ENCODE measurements around the gene MYO1F.

MYO1F gene

DNA sequence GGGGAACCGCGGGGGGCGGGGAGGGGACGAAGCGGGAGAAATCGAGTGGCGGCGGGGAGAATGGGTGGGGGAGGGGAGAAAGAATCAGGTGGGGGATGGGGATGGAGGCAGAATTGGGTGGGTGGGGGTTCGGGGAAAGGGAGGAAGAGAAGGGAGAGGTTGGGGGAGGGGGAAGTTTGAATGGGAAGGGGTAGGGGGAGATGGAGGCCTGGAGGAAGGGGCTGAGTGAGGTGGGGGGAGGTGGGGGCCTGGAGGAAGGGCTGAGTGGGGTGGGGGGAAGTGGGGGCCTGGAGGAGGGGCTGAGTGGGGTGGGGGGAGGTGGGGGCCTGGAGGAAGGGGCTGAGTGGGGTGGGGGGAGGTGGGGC is 33.7 kb upstream of the MYO1F start:
- no peak for TF ChIP-seq CTCF (conservative IDR thresholded peaks at IDR 0.05; ENCODE audit: low read depth)
- CTCF ChIA-PET = no interaction called here
- POLR2A ChIA-PET (ENCODE audit: low non-redundant PET) = no interaction called here
- H3K27ac ChIP-seq = no peak overlapping the region
- DNase-seq (ENCODE audit: low spot score) = no peak

- TF ChIP-seq CTCF (conservative IDR thresholded peaks at IDR 0.05; ENCODE audit: low read depth) = no peak
- no peak within 1 kb of the TSS for H3K27ac ChIP-seq
- POLR2A ChIA-PET (ENCODE audit: low non-redundant PET) = no interaction called here
- DNase-seq (ENCODE audit: low spot score) = no peak
- CTCF ChIA-PET = no interaction called here
Measured at GRCh38 chr19:8610041-8610935, 33.0 kb upstream of the MYO1F start, which contains the start of gene ADAMTS10. TSS of gene ADAMTS10 (minus strand) at chr19:8610715. CDS start at chr19:8605710, 5,005 bp downstream.

DNA sequence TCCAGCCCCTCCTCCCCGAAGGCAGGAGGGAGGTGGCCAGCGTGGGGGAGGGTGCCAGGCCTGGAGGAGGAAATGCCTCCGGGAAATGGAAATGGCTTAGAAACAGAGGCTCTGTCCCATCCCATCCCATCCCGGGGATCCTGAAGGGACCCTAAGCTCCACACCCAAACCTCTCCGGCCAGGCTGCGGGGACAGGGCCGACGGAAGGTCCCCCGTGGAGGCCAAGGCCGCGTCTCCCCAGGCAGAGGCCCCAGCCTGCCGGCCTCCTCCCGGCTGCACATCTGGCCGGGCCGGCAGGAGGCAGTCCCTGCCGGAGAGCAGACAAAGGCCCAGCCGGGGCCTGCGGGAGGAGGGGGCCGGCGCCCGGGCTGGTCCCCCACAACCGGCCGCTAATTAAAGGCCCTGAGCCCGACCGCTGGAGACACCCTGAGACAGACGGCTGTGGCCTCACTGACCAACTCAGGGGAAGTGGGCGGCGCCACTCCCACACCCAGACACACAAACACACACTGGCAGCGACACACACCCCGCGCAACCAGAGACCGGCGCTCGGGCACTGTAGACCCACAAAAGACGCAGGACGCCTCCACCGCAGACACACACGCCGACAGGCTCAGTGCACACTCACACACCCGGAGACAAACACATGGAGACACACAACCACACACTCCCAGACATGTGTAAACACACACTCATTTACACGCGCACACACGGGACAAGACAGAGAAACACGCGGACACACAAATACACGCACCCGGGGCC is 32.2 kb upstream of the MYO1F start:
- no peak for TF ChIP-seq CTCF (conservative IDR thresholded peaks at IDR 0.05; ENCODE audit: low read depth)
- H3K27ac ChIP-seq = no peak overlapping the region
- CTCF ChIA-PET = no interaction called here
- DNase-seq (ENCODE audit: low spot score) = no peak
- POLR2A ChIA-PET (ENCODE audit: low non-redundant PET) = no interaction called here

- no peak for TF ChIP-seq CTCF (conservative IDR thresholded peaks at IDR 0.05; ENCODE audit: low read depth)
- POLR2A ChIA-PET (ENCODE audit: low non-redundant PET) = no interaction called here
- H3K27ac ChIP-seq = no peak overlapping the region
- no peak for DNase-seq (ENCODE audit: low spot score)
- CTCF ChIA-PET = no interaction called here
Measured at GRCh38 chr19:8608941-8609278, 31.7 kb upstream of the MYO1F start.

- no peak for TF ChIP-seq CTCF (conservative IDR thresholded peaks at IDR 0.05; ENCODE audit: low read depth)
- POLR2A ChIA-PET (ENCODE audit: low non-redundant PET) = no interaction called here
- no peak for DNase-seq (ENCODE audit: low spot score)
- no peak overlapping the region for H3K27ac ChIP-seq
- CTCF ChIA-PET = interaction anchor here (0.7 kb wide), 2 partner anchors 15 to 26 kb away, joined by 3 to 4 read pairs; no protein-coding TSS in a partner anchor
Measured at GRCh38 chr19:8607386-8607785, 30.1 kb upstream of the MYO1F start.

- TF ChIP-seq CTCF (conservative IDR thresholded peaks at IDR 0.05; ENCODE audit: low read depth) = no peak
- POLR2A ChIA-PET (ENCODE audit: low non-redundant PET) = no interaction called here
- CTCF ChIA-PET = no interaction called here
- H3K27ac ChIP-seq = no peak overlapping the region
- DNase-seq (ENCODE audit: low spot score) = no peak
Measured at GRCh38 chr19:8605514-8605913, 28.3 kb upstream of the MYO1F start.

Data from RWPE1 (cell line).